Peyer's patch (tissue), 4 donors: ENCODE measurements around the gene ATXN1.

Source experiments
- POLR2A ChIP-seq, 2 donors: fragments of 450-650 bp; IDR thresholded peaks; one replicate each; pipeline ENCODE4 v1.5.1; 2017; ENCODE audit warnings: antibody characterized with exemption in 2 of 2, mild to moderate bottlenecking in 2 of 2, moderate library complexity in 2 of 2
- TF ChIP-seq, protein P1 (sequence below), 6 experiments: fragments of 450-650 bp in 4 of 6; fragments of 200-600 bp in 2 of 6; sonication (generic) in 1 of 6; IDR thresholded peaks; one replicate each; pipeline ENCODE4 v1.5.1; 2017 to 2019; ENCODE audit warnings: antibody characterized with exemption in 6 of 6, mild to moderate bottlenecking in 3 of 6, moderate library complexity in 1 of 6

DNA sequence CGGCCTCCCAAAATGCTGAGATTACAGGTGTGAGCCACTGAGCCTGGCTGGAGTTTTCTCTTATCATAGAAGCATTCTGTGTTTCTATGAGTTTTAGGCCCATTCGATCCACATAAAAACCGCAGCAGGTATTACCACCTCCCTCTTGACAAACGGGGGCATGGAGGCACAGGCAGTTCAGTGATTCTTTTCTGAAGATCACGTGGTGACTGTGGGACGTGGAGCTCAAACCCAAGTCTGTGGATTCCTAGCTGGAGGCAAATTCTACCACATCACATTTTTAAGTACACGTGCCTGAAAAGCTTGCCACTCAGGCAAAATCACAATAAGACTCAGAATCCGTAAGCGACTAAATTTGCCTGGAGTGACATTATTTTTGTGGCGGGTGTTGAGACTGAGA, 331.6 kb downstream of the ATXN1 start:
- TF ChIP-seq POLR2A (IDR thresholded peaks at IDR 0.05), result no peak
- TF ChIP-seq, protein P1, sequence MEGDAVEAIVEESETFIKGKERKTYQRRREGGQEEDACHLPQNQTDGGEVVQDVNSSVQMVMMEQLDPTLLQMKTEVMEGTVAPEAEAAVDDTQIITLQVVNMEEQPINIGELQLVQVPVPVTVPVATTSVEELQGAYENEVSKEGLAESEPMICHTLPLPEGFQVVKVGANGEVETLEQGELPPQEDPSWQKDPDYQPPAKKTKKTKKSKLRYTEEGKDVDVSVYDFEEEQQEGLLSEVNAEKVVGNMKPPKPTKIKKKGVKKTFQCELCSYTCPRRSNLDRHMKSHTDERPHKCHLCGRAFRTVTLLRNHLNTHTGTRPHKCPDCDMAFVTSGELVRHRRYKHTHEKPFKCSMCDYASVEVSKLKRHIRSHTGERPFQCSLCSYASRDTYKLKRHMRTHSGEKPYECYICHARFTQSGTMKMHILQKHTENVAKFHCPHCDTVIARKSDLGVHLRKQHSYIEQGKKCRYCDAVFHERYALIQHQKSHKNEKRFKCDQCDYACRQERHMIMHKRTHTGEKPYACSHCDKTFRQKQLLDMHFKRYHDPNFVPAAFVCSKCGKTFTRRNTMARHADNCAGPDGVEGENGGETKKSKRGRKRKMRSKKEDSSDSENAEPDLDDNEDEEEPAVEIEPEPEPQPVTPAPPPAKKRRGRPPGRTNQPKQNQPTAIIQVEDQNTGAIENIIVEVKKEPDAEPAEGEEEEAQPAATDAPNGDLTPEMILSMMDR (IDR thresholded peaks at IDR 0.05), result no peak
